GM12801 (cell line): Measurements from ENCODE around the gene ALK.

Experiments
- TF ChIP-seq, protein P1 (sequence below): IDR thresholded peaks from one replicate; pipeline ENCODE4 v1.5.1; 2011; ENCODE audit warnings: control low read depth; ENCODE audit not compliant: insufficient read length; ENCODE audit errors: extremely low read depth

The ALK gene

DNA sequence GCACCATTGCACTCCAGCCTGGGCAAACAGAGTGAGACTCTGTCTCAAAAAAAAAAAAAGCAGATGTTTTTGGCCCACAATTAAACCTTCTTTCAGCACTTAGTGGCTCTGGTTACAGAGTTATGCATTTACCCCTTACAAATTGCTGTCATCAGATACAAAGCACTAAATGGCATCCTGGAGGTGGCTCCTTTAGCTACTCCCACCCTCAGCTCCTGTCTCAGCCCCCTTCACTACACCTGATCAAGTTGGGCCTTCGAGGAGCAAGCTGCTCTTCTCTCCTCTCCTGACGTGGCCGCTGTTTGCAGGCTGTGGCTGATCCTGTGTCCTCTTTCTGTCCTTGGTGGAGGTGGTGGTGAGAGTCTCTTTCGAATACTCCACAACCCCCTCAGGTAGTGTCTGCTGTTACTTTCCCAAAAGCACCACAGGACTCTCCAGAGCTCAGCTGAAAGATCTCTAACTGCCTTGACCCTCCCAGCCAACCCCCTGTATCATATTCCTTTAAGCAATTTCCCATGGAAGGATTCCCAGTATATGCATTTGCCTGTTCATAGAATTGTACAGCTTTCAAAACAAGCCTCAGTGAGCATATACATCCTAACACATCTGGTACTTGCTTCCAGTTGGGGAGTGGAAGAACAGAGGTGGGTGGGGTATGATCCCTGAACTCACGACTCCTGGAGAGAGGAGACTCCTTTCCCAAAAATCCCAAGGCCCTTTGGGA is 520.3 kb downstream of the ALK start:
- TF ChIP-seq, protein P1, sequence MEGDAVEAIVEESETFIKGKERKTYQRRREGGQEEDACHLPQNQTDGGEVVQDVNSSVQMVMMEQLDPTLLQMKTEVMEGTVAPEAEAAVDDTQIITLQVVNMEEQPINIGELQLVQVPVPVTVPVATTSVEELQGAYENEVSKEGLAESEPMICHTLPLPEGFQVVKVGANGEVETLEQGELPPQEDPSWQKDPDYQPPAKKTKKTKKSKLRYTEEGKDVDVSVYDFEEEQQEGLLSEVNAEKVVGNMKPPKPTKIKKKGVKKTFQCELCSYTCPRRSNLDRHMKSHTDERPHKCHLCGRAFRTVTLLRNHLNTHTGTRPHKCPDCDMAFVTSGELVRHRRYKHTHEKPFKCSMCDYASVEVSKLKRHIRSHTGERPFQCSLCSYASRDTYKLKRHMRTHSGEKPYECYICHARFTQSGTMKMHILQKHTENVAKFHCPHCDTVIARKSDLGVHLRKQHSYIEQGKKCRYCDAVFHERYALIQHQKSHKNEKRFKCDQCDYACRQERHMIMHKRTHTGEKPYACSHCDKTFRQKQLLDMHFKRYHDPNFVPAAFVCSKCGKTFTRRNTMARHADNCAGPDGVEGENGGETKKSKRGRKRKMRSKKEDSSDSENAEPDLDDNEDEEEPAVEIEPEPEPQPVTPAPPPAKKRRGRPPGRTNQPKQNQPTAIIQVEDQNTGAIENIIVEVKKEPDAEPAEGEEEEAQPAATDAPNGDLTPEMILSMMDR = no peak

DNA sequence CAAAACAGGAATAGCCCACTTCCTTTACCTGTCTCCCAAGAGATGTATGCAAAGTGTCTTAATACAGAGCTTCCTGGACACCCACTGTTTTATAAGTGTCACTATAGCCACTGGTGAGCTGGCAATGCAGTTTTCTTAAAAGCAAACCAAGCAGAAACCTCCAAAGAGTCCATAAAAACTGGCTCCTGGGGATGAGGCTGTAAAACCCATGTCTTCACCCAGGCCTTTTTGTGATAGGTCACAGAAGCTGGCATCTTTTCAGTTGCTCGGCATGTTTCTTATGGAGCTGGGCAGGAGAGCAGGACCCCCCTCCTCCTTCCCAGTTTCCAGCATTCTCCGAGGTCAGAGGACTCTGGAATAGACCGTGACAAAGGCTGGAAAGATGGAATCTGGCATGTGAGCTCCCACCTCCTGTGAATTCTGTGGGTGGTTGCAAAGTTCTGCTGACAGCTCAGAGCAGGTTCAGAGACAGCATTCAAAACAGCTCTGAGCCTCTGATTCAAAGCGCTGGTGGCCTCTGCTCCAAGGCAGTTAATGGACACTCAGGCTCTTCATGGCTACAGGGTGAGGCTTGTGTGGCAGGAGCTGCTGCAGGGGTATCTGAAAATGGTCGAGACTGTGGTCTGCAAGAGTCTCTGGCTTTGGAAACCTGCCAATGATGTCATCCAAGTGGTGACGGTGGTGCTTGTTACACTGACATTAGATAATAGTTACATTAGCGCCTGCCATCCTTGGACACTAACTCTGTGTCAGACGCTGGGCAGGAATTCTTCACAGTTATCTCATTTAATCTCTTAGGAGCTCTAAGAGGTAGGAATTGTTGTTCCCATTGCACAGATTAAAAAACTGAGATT is 522.8 kb downstream of the ALK start:
- TF ChIP-seq, protein P1 = no peak

DNA sequence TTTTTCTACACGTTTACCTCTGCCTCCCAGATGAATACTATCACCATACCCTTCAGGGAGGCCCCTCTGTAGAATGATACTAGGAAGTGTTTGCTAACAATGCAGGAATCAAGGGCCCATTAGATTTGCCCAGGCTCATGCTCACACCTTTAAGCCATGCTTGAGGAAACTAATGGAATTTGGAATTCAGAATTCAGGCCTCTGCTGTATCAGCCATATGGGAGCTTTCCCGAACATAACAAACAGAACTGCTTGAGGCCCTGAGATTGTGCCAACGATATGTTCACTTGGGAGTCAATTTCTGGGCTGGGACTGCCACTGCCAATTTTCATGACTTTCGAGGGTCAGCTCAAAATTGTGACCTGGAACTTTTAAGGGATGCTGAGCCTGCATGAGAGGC is 523.7 kb downstream of the ALK start:
- TF ChIP-seq, protein P1 = no peak

DNA sequence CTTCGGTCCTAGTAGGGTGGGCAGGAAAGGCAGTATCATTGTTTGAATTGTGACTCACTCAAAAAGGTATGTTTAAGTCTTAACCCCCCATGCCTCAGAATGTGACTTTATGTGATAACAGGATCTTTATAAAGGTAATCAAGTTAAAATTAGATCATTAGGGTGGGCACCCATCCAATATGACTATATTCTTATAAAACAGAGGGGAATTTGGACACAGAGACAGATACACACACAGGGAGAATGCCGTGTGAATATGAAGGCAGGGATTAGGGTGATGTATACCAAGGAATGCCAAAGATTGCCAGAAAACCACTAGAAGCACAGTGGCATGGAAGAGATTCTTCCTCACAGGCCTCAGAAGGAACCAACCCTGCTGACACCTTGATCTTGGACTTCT is 524.3 kb downstream of the ALK start:
- TF ChIP-seq, protein P1 = no peak

DNA sequence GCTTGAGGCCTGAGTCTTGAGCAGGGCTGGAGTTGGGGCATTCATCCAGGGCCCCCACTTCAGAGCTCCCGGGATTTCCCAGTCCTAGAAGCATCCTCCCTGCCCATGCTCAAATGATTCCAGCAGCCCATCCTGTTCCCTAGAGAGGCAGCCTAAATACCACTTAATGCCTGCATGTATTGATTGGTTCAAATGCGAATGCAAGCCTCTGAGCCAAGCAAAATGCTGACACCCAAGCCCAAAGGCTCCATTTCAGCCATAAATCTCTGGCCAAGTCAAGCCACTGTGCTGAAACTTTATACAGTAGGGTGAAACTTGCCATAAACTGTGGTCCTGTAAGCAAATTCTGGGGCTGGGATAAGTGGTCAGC is 526.4 kb downstream of the ALK start:
- TF ChIP-seq, protein P1 = no peak

DNA sequence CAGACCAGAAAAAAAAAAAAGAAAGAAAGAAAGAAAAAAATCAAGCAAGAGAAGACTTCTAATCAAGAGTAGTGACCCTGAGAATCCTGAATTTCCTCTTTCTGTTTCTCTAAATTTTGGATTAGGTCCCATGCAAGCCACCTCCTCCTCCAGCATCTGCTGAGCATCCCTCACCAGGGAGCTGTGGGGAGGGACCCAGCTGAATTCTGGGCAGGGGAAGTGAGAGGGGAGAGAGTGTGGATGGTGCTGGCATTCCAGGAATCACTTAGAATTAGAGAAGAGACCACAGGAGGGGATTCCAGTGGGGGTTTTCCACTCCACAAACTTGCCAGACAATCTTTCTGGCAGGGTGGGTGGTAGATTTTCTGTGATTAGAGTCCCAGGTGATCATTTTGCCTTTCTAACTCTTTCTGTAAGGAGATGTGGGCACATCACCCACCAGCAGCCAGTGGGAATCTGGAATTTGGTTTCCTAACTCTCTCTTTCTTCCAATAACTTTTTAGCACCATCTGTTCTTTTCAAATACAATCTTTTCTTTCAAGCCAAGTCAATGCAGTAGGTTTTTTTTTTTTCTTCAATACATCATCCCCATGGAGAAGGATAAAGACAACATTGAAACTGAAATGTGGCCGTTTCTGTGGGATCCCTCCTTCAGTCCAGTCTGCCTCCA is 526.9 kb downstream of the ALK start:
- TF ChIP-seq, protein P1 = no peak

DNA sequence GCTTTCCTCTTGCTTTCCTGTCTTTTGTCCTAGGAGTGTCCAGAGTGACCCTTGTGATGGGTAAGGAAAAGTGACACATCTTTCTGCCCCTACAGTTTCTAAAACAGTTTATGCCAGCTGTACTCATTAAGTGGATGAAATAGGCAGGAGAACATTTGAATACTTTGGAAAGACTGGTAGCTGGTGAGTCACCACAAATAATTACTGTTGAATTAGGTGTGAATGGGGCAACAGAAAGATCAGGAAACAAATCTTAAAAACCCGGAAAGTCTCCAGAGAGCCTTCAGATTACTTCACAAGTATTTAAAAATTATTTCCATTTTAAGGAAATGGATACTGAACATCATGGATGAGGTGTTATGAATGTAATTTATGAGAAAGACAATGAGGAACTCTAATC is 527.7 kb downstream of the ALK start:
- TF ChIP-seq, protein P1 = no peak
